TTC549 (cell line): ENCODE data around the gene TMEM255B.
"Not testable (repeated sequence)": the region's sequence is repeated elsewhere in the genome, so short reads cannot be mapped to it uniquely, and the experiment has no call there.

Source experiments
- FAIRE-seq: peaks from 2 replicates; lab custom pipeline; 2012; peaks lifted over from hg19 to GRCh38; lab: Jason Lieb, UNC

The TMEM255B gene

DNA sequence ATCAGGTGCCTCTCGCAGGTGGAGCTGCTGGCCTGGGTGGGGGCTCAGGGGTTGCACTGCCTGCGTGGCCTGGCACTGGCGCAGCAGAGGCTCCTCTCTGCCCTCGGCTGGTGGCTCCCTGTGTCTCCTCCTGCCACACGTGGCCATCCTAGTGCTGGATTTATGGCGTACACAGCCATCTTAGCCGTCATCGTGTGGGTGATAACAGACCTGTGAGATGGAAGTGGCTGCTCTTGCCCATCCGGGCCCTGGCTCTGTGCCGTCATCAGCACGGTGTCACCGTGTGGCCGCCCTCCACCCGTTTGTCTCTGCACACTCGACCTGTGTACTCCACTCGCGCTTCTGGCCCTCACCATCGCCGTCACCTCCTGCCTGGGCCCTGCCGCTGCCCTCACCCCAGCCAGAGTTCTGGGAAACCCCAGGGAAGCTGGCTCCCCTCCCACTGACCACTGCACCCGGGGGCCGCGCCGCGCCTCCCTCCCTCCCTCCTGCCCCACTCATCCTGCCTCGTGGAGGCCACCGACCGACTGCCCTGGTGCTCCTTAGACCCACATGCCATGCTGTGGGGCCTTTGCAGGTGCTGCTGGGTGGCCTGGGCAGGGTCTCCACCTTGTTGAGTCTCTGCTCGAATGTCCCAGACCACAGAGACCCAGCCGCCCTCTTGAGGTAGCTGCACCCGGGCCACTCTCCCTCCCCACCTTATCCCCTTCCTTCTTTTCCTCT, 29.5 kb downstream of the TMEM255B start:
- no peak for FAIRE-seq

GRCh38 chr13:113789167-113789566, 30.1 kb downstream of the TMEM255B start:
- no peak for FAIRE-seq

DNA sequence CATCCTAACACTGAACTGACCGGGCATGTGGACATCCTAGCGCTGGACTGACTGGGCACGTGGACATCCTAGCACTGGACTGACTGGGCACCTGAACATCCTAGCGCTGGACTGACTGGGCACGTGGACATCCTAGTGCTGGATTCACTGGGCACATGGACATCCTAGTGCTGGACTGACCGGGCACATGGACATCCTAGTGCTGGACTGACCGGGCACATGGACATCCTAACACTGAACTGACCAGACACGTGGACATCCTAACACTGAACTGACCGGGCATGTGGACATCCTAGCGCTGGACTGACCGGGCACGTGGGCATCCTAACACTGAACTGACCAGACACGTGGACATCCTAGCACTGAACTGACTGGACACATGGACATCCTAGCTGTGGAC, 30.9 kb downstream of the TMEM255B start:
- FAIRE-seq, result not testable (repeated sequence)

- no peak for FAIRE-seq
Observed at GRCh38 chr13:113791226-113791625, 32.2 kb downstream of the TMEM255B start.

DNA sequence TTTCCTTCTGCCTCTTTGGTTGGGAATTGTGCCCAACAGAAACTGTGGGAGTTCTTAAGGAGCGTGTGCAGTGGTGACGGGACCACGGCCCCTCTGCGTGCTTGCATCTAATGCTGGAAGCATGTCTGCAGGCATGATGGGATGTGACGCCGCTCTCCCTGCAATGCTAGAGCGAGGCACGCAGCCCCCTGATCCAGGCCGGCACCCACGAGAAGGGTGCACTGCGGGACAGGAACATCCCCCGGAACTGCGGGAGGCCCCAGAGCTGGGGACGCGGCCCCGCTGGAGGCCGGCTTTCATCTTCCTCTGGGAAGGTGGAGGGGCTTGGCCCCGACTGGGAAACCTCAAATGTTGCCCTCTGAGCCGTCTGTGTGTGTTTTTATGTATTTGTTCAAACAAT, 32.7 kb downstream of the TMEM255B start:
- FAIRE-seq, result no peak

- FAIRE-seq, result no peak
Observed at GRCh38 chr13:113792236-113792770, 33.3 kb downstream of the TMEM255B start.

- no peak for FAIRE-seq
Observed at GRCh38 chr13:113792886-113793717, 34.1 kb downstream of the TMEM255B start.

GRCh38 chr13:113793718-113794085, 34.7 kb downstream of the TMEM255B start:
- FAIRE-seq, result no peak

GRCh38 chr13:113794086-113794485, 35.1 kb downstream of the TMEM255B start:
- FAIRE-seq, result no peak

GRCh38 chr13:113794764-113795173, 35.7 kb downstream of the TMEM255B start:
- no peak for FAIRE-seq

DNA sequence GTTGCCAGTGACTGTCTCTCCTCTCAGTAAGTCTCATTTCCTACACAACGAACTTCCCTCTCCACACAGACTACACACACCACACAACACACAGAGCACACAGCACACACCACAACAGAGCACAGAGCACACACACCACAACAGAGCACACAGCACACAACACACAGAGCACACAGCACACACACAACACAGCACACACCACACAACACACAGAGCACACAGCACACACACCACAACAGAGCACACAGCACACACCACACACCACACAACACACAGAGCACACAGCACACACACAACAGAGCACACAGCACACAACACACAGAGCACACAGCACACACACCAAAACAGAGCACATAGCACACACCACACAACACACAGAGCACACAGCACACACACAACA, 36.3 kb downstream of the TMEM255B start:
- FAIRE-seq, result not testable (repeated sequence)

- FAIRE-seq, result no peak
Observed at GRCh38 chr13:113796211-113796963, 37.4 kb downstream of the TMEM255B start.

GRCh38 chr13:113796964-113797676, 38.1 kb downstream of the TMEM255B start:
- no peak for FAIRE-seq

GRCh38 chr13:113798200-113798811, 39.3 kb downstream of the TMEM255B start:
- no peak for FAIRE-seq

GRCh38 chr13:113800576-113800926, 41.5 kb downstream of the TMEM255B start:
- FAIRE-seq, result no peak

GRCh38 chr13:113801289-113801961, 42.4 kb downstream of the TMEM255B start:
- FAIRE-seq, result no peak

- FAIRE-seq, result no peak
Observed at GRCh38 chr13:113802090-113802531, 43.1 kb downstream of the TMEM255B start.

- FAIRE-seq, result no peak
Observed at GRCh38 chr13:113802761-113803160, 43.7 kb downstream of the TMEM255B start.

DNA sequence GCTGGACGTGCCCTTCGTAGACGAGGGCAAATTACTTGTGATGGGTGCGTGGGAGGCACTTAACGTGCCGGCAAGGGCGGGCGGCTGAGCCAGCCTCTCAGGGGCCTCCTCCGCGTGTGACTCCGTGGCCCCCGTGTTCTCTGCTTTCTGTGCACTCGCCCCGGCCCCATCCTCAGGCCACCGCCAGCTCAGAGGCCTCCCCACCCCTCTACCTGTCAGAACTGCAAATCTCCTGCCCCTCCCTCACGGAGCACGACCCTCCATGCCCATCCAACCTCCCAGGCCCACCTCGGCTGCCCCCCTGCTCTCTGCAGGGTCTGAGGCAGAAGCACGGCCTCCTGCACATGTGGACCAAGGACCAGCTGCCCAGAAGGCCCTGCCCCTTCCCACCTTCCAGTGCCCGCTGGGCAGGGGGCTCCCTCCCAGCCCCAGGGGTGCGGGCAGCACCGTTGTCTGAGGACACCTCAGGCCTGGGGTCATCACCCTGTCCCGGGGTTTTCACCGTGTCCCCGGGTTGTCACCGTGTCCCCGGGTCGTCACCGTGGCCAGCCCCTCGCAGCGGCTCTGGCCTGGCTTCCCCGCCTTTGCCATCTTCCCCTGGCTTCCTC, 44.5 kb downstream of the TMEM255B start:
- FAIRE-seq, result no peak

- no peak for FAIRE-seq
Observed at GRCh38 chr13:113804017-113804702, 45.1 kb downstream of the TMEM255B start.
